ENCODE data around the gene ZSCAN12.
"Not testable (repeated sequence)": the region's sequence is repeated elsewhere in the genome, so short reads cannot be mapped to it uniquely, and the experiment has no call there.

GRCh38 chr6:28403923-28404322, 4.4 kb upstream of the ZSCAN12 start:
- TF ChIP-seq CTCF (conservative IDR thresholded peaks at IDR 0.05 in 1 of 2, IDR thresholded peaks at IDR 0.05 in 1 of 2; ENCODE audit: low read depth in 1 of 2, low read length in 2 of 2); EZH2 (IDR thresholded peaks at IDR 0.05; ENCODE audit: low read length, missing control alignments): not testable (repeated sequence)
